NCI-H1694 (cell line): ENCODE measurements around the gene TGFBR3L.
"Not testable (repeated sequence)": the region's sequence is repeated elsewhere in the genome, so short reads cannot be mapped to it uniquely, and the experiment has no call there.

Source experiments
- DNase-seq: peaks from one replicate; lab custom pipeline; 2025; lab: John Stamatoyannopoulos, UW

TGFBR3L gene

DNA sequence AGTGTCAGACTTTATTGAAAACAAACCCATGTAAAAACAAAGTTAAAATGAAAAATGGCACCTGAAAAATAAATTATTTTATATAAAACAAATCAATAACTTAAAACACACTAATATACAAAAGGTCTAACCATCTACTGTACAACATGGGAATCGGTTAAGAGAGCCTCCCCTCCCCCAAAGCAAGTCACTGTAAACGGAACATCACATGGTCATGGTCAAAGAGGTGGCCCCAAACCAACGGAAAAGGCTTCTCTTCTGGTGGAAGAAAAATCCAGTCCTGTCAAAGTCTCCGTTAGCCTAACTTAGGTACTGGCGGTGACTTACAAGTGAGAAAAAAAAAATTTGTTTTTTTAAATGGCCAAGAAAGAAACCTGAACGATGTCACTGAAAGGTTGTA is 44.6 kb downstream of the TGFBR3L start:
- DNase-seq: no peak

GRCh38 chr19:7961082-7961481 is 46.5 kb downstream of the TGFBR3L start:
- not testable (repeated sequence) for DNase-seq

- DNase-seq: no peak
Observed at GRCh38 chr19:7961920-7962626, 47.4 kb downstream of the TGFBR3L start.

- DNase-seq: no peak
Observed at GRCh38 chr19:7962644-7963268, 48.1 kb downstream of the TGFBR3L start.

- no peak for DNase-seq
Observed at GRCh38 chr19:7963566-7963965, 48.9 kb downstream of the TGFBR3L start.

DNA sequence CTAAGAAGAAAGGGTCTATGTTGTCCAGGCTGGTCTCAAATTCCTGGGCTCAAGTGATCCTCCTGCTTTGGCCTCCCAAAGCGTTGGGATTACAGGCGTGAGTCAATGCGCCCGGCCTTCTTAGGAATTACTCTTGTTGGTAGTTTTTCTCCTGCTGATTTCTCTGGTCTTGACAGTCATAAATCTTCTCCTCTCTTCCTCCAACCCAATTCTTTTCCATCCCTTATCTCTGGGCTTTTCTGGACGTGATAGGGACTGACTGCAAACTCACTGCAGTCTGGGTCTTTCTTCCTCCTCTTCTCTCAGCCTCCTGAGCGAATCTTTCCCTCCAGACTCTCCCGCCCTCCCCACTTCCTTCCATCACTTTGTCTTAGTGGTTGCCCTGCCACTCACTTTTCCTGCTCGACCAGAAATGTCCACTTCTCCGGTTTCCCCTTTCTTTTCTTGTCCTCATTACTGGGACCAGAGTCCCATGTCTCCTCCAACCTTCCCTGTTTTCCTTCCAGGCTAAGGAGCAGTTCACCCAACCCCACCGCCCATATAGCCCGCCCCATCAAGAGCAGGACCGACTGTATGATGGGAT is 50.7 kb downstream of the TGFBR3L start:
- DNase-seq: no peak

DNA sequence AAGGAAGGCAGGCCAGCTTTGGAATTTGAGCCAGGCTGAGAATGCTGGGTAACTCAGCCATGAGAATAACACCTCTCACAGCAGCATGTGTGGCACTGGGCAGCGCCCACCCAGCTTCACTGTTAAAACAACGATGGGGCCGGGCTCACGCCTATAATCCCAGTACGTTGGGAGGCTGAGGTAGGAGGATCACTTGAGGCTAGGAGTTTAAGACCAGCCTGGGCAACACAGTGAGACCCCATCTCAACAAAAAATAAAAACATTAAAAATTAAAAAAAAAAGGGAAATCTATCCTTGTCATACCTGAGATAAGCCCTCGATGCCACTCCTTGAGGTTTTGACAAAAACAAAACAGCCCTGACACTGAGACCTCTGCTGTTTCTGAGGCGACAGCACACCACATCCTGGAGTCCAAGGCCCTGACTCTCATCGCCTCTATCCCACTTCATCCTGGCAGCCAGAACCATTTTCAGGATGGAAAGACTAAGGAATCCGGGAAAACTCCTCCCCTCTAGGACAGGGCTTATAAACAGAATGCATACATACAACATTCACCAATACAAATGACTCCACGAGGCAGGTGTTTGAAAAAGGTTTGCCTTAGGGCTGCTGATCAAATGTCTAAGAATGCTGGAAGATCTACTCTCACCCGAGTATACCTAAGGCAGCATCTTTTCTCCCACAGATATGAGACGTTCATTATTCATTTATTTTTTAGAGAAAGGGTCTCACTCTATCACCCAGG is 51.5 kb downstream of the TGFBR3L start:
- DNase-seq: no peak

DNA sequence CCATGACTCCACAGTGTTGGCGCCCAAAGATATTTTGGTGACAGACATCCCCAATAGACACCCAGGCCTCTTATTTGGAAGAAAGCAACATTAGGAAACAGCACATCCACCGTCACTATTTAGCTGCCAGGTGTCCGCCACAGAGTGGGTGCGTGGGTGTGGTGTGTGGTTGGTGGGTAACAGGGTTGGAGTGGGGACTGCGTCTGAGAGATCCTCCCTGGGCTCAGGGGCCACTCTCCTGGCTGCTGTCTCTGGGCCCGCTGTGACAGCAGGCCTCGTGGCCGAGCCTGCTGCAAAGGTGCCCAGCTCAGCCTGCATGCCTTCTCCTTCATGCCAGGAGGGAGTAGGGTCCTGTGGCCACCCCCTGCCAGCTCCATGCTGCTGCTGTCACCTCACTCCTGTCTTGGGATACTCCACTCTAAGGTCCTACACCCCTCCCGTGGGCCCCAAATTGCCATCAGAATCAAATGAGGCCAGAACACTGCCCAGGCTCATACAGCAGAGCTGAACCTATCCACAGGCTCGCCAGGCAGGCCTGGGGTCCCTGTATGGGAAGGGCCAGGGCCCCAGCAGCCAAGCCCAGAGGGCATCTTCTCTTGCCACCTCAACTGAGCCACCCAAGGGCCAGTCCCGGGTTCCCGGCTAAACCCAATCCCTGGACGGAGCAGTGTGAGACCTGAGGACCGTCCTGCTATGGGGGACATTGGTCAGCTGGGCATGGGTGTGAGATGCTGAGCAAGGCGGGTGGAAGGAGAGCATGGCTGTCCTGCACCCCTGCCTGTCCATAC is 53.6 kb downstream of the TGFBR3L start:
- no peak for DNase-seq
